CD14-positive monocyte (primary cell): ENCODE results near the gene THEM4. TPM values are rescaled to one million over a fixed set of nuclear protein-coding genes. Genes with fewer than 3 reads are reported as not detected.
A peak's percentile ranks its signal among the peaks of the same experiment; 100 is the strongest.

Experiments used
- DNase-seq, 3 donors: peaks; one replicate each; pipeline ENCODE4 v3.0.0-alpha.2; 2011 to 2022
- H2AFZ ChIP-seq: 2 replicates; pipeline ENCODE4 v1.6.0; 2012; ENCODE audit warnings: mild to moderate bottlenecking, low read depth, low read length, inconsistent platforms; ENCODE audit not compliant: insufficient read depth, poor library complexity, severe bottlenecking
- H3K27ac ChIP-seq, 2 donors: 1 replicate in 1 of 2; 2 replicates in 1 of 2; pipeline ENCODE4 v1.5.1; 2012 to 2013; ENCODE audit warnings: low read length in 2 of 2, control low read depth in 1 of 2, inconsistent platforms in 1 of 2, low read depth in 1 of 2, mild to moderate bottlenecking in 1 of 2
- H3K27me3 ChIP-seq, 2 donors: one replicate each; pipeline versions ENCODE4 v1.6.0 to v1.6.1; 2011 to 2013; ENCODE audit warnings: low read length in 2 of 2; ENCODE audit not compliant: control insufficient read depth in 2 of 2, insufficient read depth in 2 of 2
- H3K36me3 ChIP-seq, 2 donors: replicated peaks in 1 of 2; 1 replicate in 1 of 2; 2 replicates in 1 of 2; pipeline versions ENCODE4 v1.5.1 to v1.6.1; 2012 to 2013; ENCODE audit warnings: low read length in 2 of 2, control low read depth in 1 of 2, inconsistent platforms in 1 of 2, mild to moderate bottlenecking in 1 of 2; ENCODE audit not compliant: insufficient read depth in 2 of 2, control insufficient read depth in 1 of 2
- H3K4me1 ChIP-seq, 2 donors: 1 replicate in 1 of 2; 2 replicates in 1 of 2; pipeline versions ENCODE4 v1.5.1 to v1.6.1; 2012 to 2013; ENCODE audit warnings: low read length in 2 of 2, control low read depth in 1 of 2, inconsistent platforms in 1 of 2, mild to moderate bottlenecking in 1 of 2, moderate library complexity in 1 of 2; ENCODE audit not compliant: insufficient read depth in 2 of 2, control insufficient read depth in 1 of 2
- H3K4me2 ChIP-seq: replicated peaks from 2 replicates; pipeline ENCODE3; 2012; ENCODE audit warnings: low read length, moderate library complexity, mild to moderate bottlenecking; ENCODE audit not compliant: poor library complexity, severe bottlenecking; ENCODE audit errors: extremely low read depth
- H3K4me3 ChIP-seq, 3 experiments: fragments of 200-600 bp in 1 of 3; sonication (generic) in 1 of 3; replicated peaks in 1 of 3; 1 replicate in 2 of 3; 2 replicates in 1 of 3; pipeline ENCODE4 v1.5.1; 2011 to 2013; ENCODE audit warnings: low read length in 3 of 3, mild to moderate bottlenecking in 3 of 3, control low read depth in 2 of 3, low read depth in 2 of 3, inconsistent platforms in 1 of 3, moderate library complexity in 1 of 3
- H3K79me2 ChIP-seq: 2 replicates; pipeline ENCODE4 v1.6.0; 2012; ENCODE audit warnings: mild to moderate bottlenecking, control low read depth, inconsistent platforms, low read length, moderate library complexity; ENCODE audit not compliant: insufficient read depth
- H3K9ac ChIP-seq: 2 replicates; pipeline ENCODE4 v1.6.0; 2017; ENCODE audit warnings: low read length, mild to moderate bottlenecking; ENCODE audit not compliant: insufficient read depth, poor library complexity, severe bottlenecking
- H3K9me3 ChIP-seq, 2 donors: replicated peaks in 1 of 2; 1 replicate in 1 of 2; 2 replicates in 1 of 2; pipeline versions ENCODE4 v1.5.1 to v1.6.1; 2012 to 2013; ENCODE audit warnings: low read length in 2 of 2, control low read depth in 1 of 2; ENCODE audit not compliant: control insufficient read depth in 1 of 2, insufficient read depth in 1 of 2
- H4K20me1 ChIP-seq: 2 replicates; pipeline ENCODE4 v1.6.0; 2012; ENCODE audit warnings: mild to moderate bottlenecking, low read length, control low read depth, moderate library complexity; ENCODE audit not compliant: insufficient read depth
- H3K27ac Mint-ChIP-seq, 7 donors: one replicate each; pipeline ENCODE4 v1.8.0; 2020; ENCODE audit warnings: mild to moderate bottlenecking in 7 of 7, mixed read lengths in 7 of 7, moderate library complexity in 6 of 7, inconsistent platforms in 2 of 7
- H3K27me3 Mint-ChIP-seq, 3 donors: one replicate each; pipeline ENCODE4 v1.8.0; 2021 to 2022; ENCODE audit warnings: low read depth in 3 of 3, mild to moderate bottlenecking in 3 of 3, mixed read lengths in 3 of 3, moderate library complexity in 3 of 3, inconsistent platforms in 1 of 3
- H3K36me3 Mint-ChIP-seq, 2 donors: one replicate each; pipeline ENCODE4 v1.8.0; 2020; ENCODE audit warnings: mixed read lengths in 2 of 2, inconsistent platforms in 1 of 2, mild to moderate bottlenecking in 1 of 2
- H3K4me1 Mint-ChIP-seq: one replicate; pipeline ENCODE4 v1.8.0; 2020; ENCODE audit warnings: mild to moderate bottlenecking, mixed read lengths
- H3K4me3 Mint-ChIP-seq, 2 donors: one replicate each; pipeline ENCODE4 v1.8.0; 2020; ENCODE audit warnings: mild to moderate bottlenecking in 2 of 2, mixed read lengths in 2 of 2, moderate library complexity in 1 of 2
- H3K9me3 Mint-ChIP-seq, 7 donors: one replicate each; pipeline ENCODE4 v1.8.0; 2020 to 2022; ENCODE audit warnings: mixed read lengths in 7 of 7, mild to moderate bottlenecking in 6 of 7, moderate library complexity in 6 of 7, inconsistent platforms in 2 of 7
- CTCF ChIP-seq: fragments of 200-600 bp; IDR thresholded peaks from one replicate; pipeline ENCODE4 v1.8.0; 2022; ENCODE audit warnings: antibody characterized with exemption, mild to moderate bottlenecking
- WGBS: methylation state at CpG from one replicate; pipeline ENCODE4 v1.1.5; 2013; ENCODE audit warnings: missing lambda C conversion rate; ENCODE audit not compliant: insufficient coverage; 5-methylcytosine and 5-hydroxymethylcytosine counted together
- intact Hi-C, 2 donors: fragments of 100-400 bp; cut with micrococcal nuclease; formaldehyde crosslinking; loops; one replicate each; pipeline versions ENCODE4 v1.15.0 to v1.15.1; 2023
- polyA minus RNA-seq: library from RNA; depleted of rRNA, polyadenylated mRNA; stranded (reverse); fragments of >200 nt; gene quantifications from 2 replicates; pipeline ENCODE4 v1.2.3, GENCODE V29; 2012
- polyA plus RNA-seq, 3 donors: library from polyadenylated mRNA; depleted of rRNA in 1 of 3; unstranded in 2 of 3; stranded (reverse) in 1 of 3; fragments of 300-500 nt in 2 of 3; fragments of >200 nt in 1 of 3; fragmentation: Illumina TruSeq in 2 of 3; gene quantifications; 1 replicate in 2 of 3; 2 replicates in 1 of 3; pipeline ENCODE4 v1.2.3, GENCODE V29; 2012 to 2021
- total RNA-seq, 12 experiments: library from RNA in 1 of 12; stranded (reverse) in 1 of 12; fragments of 120-200 nt in 1 of 12; gene quantifications; one replicate each; pipeline ENCODE4 v1.2.4 and lab custom pipeline; 2013 to 2026; ENCODE audit warnings: mixed read lengths in 6 of 12, inconsistent platforms in 1 of 12

The THEM4 gene
- total RNA-seq (2013) = 2.2 TPM
- polyA plus RNA-seq = 1 to 10 TPM; 3.7 to 6.0 (median 4.6) TPM
- polyA minus RNA-seq = 1.7 and 1.8 TPM in 2 replicates
- total RNA-seq (lab: John Stamatoyannopoulos, UW) = 1.4 to 7.0 (median 4.4) reads per million in 11 experiments

DNA sequence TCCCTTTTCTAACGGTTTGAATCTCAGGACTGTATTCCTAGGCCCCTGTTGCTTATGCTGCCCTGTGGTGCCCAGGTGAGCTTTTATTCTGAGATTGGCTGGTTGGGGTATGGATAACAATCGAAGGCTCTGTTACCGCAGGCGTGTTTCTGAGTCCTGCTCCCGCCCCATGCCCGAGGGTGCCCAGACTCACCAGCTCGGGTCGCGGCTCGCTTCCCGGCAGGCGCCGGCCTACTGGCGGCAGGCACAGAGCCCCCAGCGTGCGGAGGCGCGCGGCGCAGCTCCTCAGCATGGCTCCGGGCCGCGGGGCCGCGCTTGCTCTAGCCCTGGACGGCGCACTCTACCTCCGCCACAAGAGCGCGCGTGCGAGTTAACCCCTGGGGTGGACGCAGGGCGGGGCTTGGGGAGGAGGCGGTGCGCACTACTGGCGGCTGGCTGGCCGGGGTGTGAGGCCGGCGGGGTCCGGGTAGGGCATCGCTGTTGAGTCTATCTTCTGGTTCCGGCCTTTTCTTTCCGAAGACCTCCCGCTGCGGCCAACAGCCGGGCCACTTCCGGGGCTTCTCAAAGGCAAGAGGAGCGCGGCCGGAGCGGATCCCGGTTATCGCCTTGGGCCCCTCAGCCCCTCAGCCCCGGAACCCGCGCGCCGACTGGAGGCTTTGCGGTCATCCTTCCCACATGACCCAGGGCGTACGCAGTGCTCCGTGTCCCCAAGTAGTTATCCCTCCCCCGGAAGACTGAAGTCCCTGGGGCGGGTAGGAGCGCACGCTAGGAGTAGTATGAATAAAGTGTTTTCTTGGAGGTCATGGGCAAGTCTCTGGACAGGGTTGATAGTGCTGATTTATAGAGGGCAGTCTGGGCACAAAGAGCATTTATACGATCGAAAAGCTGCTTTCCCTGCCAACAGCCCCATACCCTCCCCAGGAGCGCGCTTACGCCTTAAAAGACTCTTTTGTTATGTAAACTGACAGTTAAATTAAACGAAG is at the start of gene THEM4:
TSS of gene THEM4 (minus strand) at position 345 of the 983 bp plus-strand sequence. CDS start at position 292, 53 bp downstream.
- Histone ChIP-seq H3K79me2 (peaks cover 11% of the 10 kb centered on the region), H3K9me3 (peaks cover 12 to 28% of the 10 kb centered on the region in 2 donors), H3K4me2 (peak within 1 kb of the TSS; percentile 87), H2AFZ (peak within 1 kb of the TSS; percentile 98), H4K20me1 (no peaks in the 10 kb centered on the region), H3K27me3 (no peaks in the 10 kb centered on the region), H3K36me3 (no peaks in the 10 kb centered on the region), H3K4me3 (peak within 1 kb of the TSS; percentile 75 to 87 (median 86)), H3K4me1 (peaks cover 15 to 25% of the 10 kb centered on the region in 2 donors), H3K9ac (peak within 1 kb of the TSS; percentile 90), H3K27ac (peak within 1 kb of the TSS; percentile 96 to 97)
- intact Hi-C loops = no loop called here
- Mint-ChIP-seq H3K27ac (peak within 1 kb of the TSS; percentile 93 to 98 (median 95)), H3K27me3 (no peaks in the 10 kb centered on the region), H3K9me3 (peaks cover 21 to 32% (median 29%) of the 10 kb centered on the region in 7 donors), H3K4me3 (peak within 1 kb of the TSS; percentile 88 to 94), H3K36me3 (peaks cover 11 to 18% of the 10 kb centered on the region in 2 donors), H3K4me1 (peaks cover 19% of the 10 kb centered on the region)
- DNase-seq = peak; percentile 90 to 95 (median 91)
- TF ChIP-seq CTCF = no peak
- WGBS = under 1% methylated on average over 67 of the region's 73 CpGs

GRCh38 chr1:151958959-151959358 is 49.6 kb upstream of the THEM4 start:
- Mint-ChIP-seq H3K4me1 (peaks cover 11% of the 10 kb centered on the region), H3K27ac (peak overlapping the region in 1 of 7 donors; percentile 48), H3K27me3 (no peaks in the 10 kb centered on the region), H3K9me3 (no peaks in the 10 kb centered on the region), H3K36me3 (peaks cover 0 to 2% of the 10 kb centered on the region in 2 donors), H3K4me3 (no peak overlapping the region)
- no peak overlapping the region for H3K4me3 ChIP-seq
- no peak overlapping the region for H3K4me2 ChIP-seq
- intact Hi-C loops = no loop called here
- H3K9ac ChIP-seq = no peak overlapping the region
- no peaks in the 10 kb centered on the region for H3K36me3 ChIP-seq
- H3K27ac ChIP-seq = no peak overlapping the region
- peaks cover 6 to 7% of the 10 kb centered on the region in 2 donors for H3K4me1 ChIP-seq
- no peaks in the 10 kb centered on the region for H3K27me3 ChIP-seq
- no peaks in the 10 kb centered on the region for H3K79me2 ChIP-seq
- WGBS = no CpG with 5 or more reads among the region's 2 CpGs
- no peaks in the 10 kb centered on the region for H3K9me3 ChIP-seq
- H4K20me1 ChIP-seq = no peaks in the 10 kb centered on the region
- no peak for TF ChIP-seq CTCF
- no peak overlapping the region for H2AFZ ChIP-seq
- peak in 2 of 3 donors; percentile 42 to 68 for DNase-seq
